ELF-1 (cell line): ENCODE measurements around the gene CLDN1.

ENCODE experiments used
- DNase-seq: peaks from one replicate; pipeline ENCODE4 v3.0.0-alpha.2; 2016; ENCODE audit warnings: low read depth, low spot score

CLDN1 gene, protein sequence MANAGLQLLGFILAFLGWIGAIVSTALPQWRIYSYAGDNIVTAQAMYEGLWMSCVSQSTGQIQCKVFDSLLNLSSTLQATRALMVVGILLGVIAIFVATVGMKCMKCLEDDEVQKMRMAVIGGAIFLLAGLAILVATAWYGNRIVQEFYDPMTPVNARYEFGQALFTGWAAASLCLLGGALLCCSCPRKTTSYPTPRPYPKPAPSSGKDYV

DNA sequence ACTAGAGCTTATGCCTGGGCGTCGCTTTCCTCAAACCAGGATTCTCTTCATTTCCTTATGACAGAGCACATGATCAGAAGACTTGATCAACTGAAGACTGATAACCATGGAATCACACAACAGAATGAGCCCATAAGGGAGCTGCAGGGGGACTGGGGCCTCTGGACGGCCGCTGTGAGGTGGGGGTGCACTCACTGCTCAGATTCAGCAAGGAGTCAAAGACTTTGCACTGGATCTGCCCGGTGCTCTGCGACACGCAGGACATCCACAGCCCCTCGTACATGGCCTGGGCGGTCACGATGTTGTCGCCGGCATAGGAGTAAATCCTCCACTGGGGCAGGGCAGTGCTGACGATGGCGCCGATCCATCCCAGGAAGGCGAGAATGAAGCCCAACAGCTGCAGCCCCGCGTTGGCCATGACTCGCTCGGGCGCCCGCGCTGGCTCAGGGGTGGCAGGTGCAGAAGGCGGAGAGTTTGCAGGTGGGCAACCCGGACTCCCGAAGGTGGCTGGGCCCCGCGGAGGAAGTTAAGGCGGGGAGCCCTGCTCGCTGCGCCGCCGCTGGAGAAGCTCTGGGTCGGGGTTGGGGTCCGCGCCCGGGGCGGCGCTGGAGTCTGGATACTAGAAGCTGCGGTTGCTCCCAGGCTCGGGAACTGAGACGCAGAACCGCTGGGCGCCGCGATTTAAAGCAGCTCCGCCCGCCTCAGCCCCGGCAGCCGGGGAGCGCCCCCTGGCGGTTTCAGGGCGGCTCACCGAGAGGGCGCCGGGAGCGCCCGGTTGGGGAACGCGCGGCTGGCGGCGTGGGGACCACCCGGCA is at the start of gene CLDN1:
Gene CLDN1, minus strand, starts transcription at position 658 of the 815 bp plus-strand sequence. Its CDS starts 240 bp downstream, at position 418.
- peak; percentile 90 for DNase-seq

GRCh38 chr3:190371152-190371551 is 48.9 kb upstream of the CLDN1 start:
- DNase-seq, result no peak

DNA sequence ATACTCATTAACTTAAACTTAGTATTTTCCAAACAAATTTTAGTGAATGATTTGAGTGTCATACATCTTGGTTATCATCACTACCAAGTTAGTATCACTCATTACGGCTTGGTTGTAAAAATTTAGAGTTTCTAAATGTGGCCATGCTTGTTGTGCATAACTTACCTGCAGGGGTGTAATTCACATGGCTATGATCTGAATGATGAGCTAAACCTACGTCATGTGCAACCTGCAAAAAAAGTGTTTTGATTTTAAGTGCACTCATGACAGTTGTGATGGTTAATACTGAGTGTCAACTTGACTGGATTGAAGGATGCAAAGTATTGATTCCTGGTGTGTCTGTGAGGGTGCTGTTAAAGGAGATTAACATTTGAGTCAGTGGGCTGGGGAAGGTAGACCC is 48.1 kb upstream of the CLDN1 start:
- no peak for DNase-seq

DNA sequence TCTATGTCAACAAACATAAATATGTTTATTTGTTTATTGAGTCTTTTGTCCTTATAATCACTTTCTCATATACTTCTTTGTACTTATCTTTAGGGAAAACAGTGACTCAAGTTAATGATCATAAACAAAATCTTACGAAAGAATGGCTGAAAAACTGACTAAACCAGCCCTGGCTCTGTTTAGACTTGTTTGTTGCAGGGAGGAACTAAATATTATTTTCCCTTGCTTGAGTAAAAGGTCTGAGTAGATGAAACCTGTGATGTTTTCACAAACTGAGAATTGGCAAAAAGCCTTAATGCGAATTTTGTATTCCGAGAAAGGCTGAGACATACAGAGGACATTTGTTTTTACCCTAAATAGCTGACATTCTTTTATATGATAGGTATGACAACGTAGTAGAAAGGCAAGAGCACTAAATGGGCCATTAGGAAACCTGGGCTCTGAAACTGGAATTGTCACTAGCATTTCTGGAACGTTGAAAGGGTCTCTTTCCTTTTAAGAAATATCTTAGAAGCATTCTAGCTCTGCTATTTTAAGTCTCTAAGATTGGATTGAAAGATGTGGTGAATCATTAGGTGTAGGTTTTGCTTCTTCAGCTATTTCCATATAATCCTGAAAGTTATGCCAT is 47.5 kb upstream of the CLDN1 start:
- DNase-seq, result no peak

GRCh38 chr3:190368881-190369280 is 46.6 kb upstream of the CLDN1 start:
- no peak for DNase-seq

- no peak for DNase-seq
Observed at GRCh38 chr3:190366133-190366532, 43.9 kb upstream of the CLDN1 start.

DNA sequence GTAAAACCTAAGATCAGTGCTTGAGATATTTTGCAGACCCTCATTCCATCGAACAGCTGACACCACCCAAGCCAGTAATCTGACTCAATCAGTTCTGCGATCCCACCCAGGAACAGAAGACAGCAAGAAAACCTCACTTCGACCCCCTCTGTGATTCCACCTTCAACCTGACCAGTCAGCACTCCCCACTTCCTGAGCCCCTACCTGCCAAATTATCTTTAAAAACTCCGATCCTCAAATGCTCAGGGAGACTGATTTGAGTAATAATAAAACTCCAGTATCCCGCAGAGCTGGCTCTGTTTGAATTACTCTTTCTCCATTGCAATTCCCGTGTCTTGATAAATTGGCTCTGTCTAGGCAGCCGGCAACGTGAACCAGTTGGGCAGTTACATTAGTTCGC is 40.0 kb upstream of the CLDN1 start:
- DNase-seq, result peak; percentile 27

- peak; percentile 7 for DNase-seq
Observed at GRCh38 chr3:190361791-190362190, 39.5 kb upstream of the CLDN1 start.

- DNase-seq, result no peak
Observed at GRCh38 chr3:190360228-190360627, 38.0 kb upstream of the CLDN1 start.

GRCh38 chr3:190359813-190360212 is 37.6 kb upstream of the CLDN1 start:
- DNase-seq, result peak; percentile 8

GRCh38 chr3:190357468-190357867 is 35.2 kb upstream of the CLDN1 start:
- no peak for DNase-seq

DNA sequence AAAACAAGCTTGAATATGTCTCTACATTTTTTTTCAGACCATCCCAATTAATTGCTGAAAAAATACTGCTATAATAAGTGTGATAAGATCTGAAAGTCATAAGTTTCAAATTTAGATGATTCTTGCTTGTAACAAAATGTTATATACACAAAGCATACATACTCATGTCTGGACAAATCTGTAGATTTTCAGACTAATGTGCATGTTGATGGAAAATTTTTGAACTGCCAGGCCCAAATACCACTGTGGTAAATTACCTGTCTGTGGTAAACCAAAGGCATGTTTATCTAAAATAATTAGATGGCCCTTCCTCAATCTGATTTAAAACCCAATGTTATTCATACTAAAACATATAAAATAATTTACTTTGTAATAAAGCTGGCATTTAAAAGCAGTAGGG is 34.0 kb upstream of the CLDN1 start:
- DNase-seq, result no peak

- DNase-seq, result no peak
Observed at GRCh38 chr3:190352861-190353457, 30.7 kb upstream of the CLDN1 start.

GRCh38 chr3:190346541-190346940 is 24.3 kb upstream of the CLDN1 start:
- no peak for DNase-seq

- DNase-seq, result no peak
Observed at GRCh38 chr3:190345878-190346277, 23.6 kb upstream of the CLDN1 start.

DNA sequence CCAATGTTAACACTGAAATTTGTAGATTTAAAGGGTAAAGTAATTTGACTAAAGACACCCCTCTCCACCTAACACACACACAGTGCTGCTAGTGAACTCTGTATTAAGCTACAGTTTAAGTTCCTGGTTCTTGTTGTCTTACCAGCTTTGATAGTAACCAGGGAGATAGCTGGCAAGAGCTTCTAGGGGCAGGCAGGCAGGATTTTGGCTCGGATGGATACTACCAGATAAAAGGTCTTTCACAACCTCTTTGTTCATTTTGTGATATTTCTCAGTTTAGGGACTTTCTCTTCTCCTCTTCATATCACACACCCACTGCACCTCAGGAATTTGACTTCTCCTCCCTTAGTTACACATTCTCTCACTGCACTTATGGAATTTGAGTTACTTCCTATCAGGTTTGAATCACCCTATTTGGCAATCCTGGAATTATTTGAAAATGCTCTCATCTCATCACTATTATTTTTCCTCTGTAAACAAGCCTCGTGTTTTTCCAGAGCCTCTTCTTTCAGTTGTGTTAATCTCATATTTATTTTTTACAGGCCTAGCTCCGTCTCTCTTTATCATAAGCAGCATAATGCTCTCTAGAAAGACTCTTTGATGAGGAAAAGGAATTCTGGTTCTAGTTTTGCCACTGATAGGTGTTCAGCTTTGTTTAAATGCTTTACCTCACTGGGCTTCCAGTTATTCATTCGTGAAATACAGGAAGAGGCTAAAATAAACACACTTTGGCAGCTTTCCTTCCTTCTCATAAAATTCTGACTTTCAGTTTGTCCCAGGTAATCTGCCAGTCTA is 23.0 kb upstream of the CLDN1 start:
- DNase-seq, result no peak

- DNase-seq, result no peak
Observed at GRCh38 chr3:190340071-190340470, 17.8 kb upstream of the CLDN1 start.

GRCh38 chr3:190339130-190339529 is 16.9 kb upstream of the CLDN1 start:
- DNase-seq, result no peak

DNA sequence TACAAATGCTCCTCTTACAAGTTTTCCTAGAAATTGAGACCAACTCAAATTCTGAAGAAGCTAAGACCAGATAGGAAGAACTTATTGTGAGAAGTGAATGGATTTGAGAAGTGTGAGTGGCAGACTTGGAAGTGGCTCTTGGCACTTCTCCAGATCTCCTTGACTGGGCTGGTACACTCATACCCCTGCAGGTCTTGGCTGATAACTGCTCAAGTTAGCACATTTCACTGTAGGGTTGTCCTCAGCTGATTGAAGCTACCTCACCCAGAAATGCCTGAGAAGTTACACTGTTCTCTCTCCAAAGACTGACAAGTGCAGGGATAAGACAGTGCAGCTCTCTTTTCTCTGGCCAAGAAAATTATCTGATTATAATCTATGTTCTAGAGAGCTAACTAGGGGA is 16.5 kb upstream of the CLDN1 start:
- DNase-seq, result no peak

GRCh38 chr3:190337301-190337700 is 15.1 kb upstream of the CLDN1 start:
- DNase-seq, result no peak

DNA sequence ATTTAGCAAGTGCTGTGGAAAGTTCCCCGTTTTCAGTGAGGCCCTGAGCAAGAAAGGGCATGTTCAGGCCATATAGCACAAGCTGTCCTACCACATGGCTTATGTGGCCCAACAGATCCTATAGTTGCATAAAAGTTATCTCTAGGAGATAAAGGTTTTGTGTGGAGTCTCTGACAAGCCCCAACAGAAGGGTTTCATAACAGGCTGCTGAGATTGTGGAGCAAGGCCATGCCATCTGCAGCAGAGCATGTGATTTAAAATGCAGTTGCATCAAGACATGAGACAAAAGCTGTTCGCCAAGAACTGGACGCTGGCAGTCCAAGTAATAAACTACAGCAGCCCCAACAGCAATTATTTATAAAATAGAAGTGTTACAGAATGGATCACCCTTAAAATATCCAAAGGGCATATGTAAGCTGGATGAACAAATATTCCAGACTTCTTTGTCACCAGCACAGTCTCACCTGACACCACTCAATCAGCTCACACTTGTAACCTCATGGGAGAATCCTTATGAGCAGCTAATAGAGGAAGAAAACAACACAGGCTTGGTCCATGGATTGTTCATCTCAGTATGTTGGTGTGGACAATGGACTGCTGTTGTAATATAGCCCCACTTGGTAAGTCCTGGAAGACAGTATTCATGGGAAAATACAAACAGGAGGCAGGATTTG is 14.4 kb upstream of the CLDN1 start:
- DNase-seq, result no peak
